Adipocyte (in vitro differentiated cells): ENCODE data around the gene ATRN.

Experiments used
- DNase-seq: peaks from one replicate; pipeline ENCODE4 v3.0.0-alpha.2; 2015; ENCODE audit warnings: low read depth
- H3K27me3 ChIP-seq: replicated peaks from 2 replicates; pipeline ENCODE4 v1.7.0; 2013; ENCODE audit warnings: mild to moderate bottlenecking, low read length, moderate library complexity; ENCODE audit not compliant: control insufficient read depth, insufficient read depth
- H3K36me3 ChIP-seq: 2 replicates; pipeline ENCODE4 v1.7.0; 2013; ENCODE audit warnings: low read length, mild to moderate bottlenecking, moderate library complexity; ENCODE audit not compliant: control insufficient read depth, insufficient read depth, severe bottlenecking
- H3K4me1 ChIP-seq: 2 replicates; pipeline ENCODE4 v1.7.0; 2013; ENCODE audit warnings: mild to moderate bottlenecking, low read length, moderate library complexity; ENCODE audit not compliant: control insufficient read depth, insufficient read depth
- H3K4me3 ChIP-seq: 2 replicates; pipeline ENCODE4 v1.7.0; 2013; ENCODE audit warnings: mild to moderate bottlenecking, low read length, moderate library complexity
- H3K9ac ChIP-seq: 2 replicates; pipeline ENCODE4 v1.7.0; 2013; ENCODE audit warnings: mild to moderate bottlenecking, low read length, moderate library complexity
- H3K9me3 ChIP-seq: 2 replicates; pipeline ENCODE4 v1.7.0; 2013; ENCODE audit warnings: mild to moderate bottlenecking, low read length, moderate library complexity; ENCODE audit not compliant: control insufficient read depth

ATRN gene

GRCh38 chr20:3652221-3652620 lies 181.4 kb downstream of the ATRN start:
- no peaks in the 10 kb centered on the region for H3K4me1 ChIP-seq
- H3K9ac ChIP-seq, result no peak overlapping the region
- H3K36me3 ChIP-seq, result peaks cover 14% of the 10 kb centered on the region
- H3K4me3 ChIP-seq, result no peak overlapping the region
- peaks cover 4% of the 10 kb centered on the region for H3K27me3 ChIP-seq
- H3K9me3 ChIP-seq, result no peaks in the 10 kb centered on the region
- DNase-seq, result no peak

- no peak for DNase-seq
- no peaks in the 10 kb centered on the region for H3K4me1 ChIP-seq
- no peak overlapping the region for H3K4me3 ChIP-seq
- no peak overlapping the region for H3K9ac ChIP-seq
- peaks cover 12% of the 10 kb centered on the region for H3K27me3 ChIP-seq
- H3K9me3 ChIP-seq, result no peaks in the 10 kb centered on the region
- H3K36me3 ChIP-seq, result peaks cover 14% of the 10 kb centered on the region
Measured at GRCh38 chr20:3652676-3653596, 182.1 kb downstream of the ATRN start.

GRCh38 chr20:3653921-3654320 lies 183.1 kb downstream of the ATRN start:
- Histone ChIP-seq H3K4me1 (no peaks in the 10 kb centered on the region), H3K36me3 (peaks cover 11% of the 10 kb centered on the region), H3K4me3 (no peak overlapping the region), H3K27me3 (peaks cover 21% of the 10 kb centered on the region), H3K9me3 (no peaks in the 10 kb centered on the region), H3K9ac (no peak overlapping the region)
- DNase-seq, result no peak

DNA sequence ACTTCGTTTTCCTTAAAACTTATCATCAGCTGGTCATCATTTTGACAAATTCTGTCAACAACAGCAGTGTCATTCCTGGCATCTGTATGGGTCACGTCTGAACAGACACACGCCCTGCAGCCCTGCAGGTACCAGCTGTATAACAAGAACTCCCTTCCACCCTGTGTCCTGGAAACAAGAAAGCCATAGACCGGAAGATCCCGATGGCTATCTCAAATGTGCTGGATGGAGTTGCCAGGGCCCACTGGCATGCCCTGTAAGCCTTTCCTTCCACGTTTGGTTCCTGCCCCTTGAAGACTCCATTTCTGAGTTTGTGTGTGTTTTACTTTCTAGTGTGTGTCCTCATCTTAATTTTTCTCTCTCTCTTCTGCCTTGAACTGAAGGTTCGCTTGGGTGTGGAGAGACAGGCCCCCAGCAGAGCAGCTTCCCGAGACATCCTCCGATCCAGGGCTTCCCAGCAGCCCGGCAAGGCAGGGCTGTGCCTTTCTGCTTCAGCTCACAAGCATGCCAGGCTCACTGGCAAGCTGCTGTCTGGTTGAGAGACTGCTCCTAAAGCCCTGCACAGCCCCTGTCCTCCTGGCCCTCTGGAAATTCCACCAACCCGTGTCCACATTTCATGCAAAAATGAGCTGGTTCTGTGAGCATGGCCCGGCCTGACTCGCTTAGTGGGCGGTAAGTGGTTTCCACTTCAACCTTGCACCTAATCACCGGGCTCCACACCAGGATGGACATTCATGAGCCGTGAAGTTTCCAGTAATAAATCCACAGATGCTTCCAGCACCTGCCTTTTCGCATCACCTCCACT lies 183.7 kb downstream of the ATRN start:
- Histone ChIP-seq H3K4me3 (no peak overlapping the region), H3K27me3 (peaks cover 27% of the 10 kb centered on the region), H3K9ac (no peak overlapping the region), H3K36me3 (peaks cover 5% of the 10 kb centered on the region), H3K9me3 (no peaks in the 10 kb centered on the region), H3K4me1 (no peaks in the 10 kb centered on the region)
- no peak for DNase-seq

- no peak overlapping the region for H3K9ac ChIP-seq
- H3K4me1 ChIP-seq, result no peaks in the 10 kb centered on the region
- DNase-seq, result no peak
- H3K27me3 ChIP-seq, result peaks cover 33% of the 10 kb centered on the region
- H3K36me3 ChIP-seq, result peaks cover 3% of the 10 kb centered on the region
- no peak overlapping the region for H3K4me3 ChIP-seq
- H3K9me3 ChIP-seq, result no peaks in the 10 kb centered on the region
Measured at GRCh38 chr20:3655131-3655405, 184.2 kb downstream of the ATRN start.

- H3K9me3 ChIP-seq, result no peaks in the 10 kb centered on the region
- peaks cover 49% of the 10 kb centered on the region for H3K27me3 ChIP-seq
- H3K9ac ChIP-seq, result no peak overlapping the region
- DNase-seq, result no peak
- H3K36me3 ChIP-seq, result no peaks in the 10 kb centered on the region
- H3K4me1 ChIP-seq, result no peaks in the 10 kb centered on the region
- H3K4me3 ChIP-seq, result no peak overlapping the region
Measured at GRCh38 chr20:3658019-3658715, 187.3 kb downstream of the ATRN start.

- Histone ChIP-seq H3K4me1 (no peaks in the 10 kb centered on the region), H3K4me3 (no peak overlapping the region), H3K9ac (no peak overlapping the region), H3K36me3 (no peaks in the 10 kb centered on the region), H3K9me3 (no peaks in the 10 kb centered on the region), H3K27me3 (peaks cover 52% of the 10 kb centered on the region)
- no peak for DNase-seq
Measured at GRCh38 chr20:3658716-3659491, 188.1 kb downstream of the ATRN start.

DNA sequence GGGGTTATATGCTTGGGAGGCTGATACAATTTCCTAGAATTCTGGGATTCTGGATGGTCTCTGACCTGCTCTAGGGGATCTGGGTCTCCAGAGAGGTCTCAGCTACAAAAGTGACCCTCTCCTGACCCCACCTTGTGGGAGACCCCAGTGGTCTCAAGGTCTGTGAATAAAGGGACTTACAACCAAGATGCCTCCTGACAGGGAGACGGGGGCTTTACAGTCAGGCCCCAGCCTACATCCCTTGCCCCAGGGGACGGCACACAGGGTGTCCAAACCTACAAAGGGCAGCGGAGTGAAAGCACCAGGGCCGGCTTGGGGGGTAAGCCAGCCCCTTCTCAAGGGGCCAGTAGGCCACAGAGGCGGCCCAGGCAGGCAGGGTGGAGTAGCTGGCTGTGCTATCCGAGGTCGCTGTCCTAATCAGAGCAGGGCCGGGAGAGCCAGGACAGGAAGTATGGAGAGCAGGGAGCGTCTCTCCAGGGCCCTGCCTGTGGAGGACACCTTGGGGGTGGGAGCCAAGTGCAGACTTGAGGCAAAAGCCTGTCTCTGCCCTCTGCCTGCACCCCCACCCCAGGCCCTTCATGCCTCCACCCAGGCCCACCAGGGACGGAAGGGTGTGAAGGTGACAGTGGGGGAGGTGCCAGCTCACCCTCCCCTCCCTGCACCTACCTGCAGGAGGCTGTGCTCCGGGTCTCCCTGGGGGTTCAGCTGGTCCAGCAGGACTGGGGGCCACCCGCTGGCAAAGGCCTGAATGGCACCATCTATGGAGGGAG lies 188.9 kb downstream of the ATRN start:
- Histone ChIP-seq H3K4me1 (no peaks in the 10 kb centered on the region), H3K27me3 (peaks cover 52% of the 10 kb centered on the region), H3K36me3 (no peaks in the 10 kb centered on the region), H3K9me3 (no peaks in the 10 kb centered on the region), H3K9ac (no peak overlapping the region), H3K4me3 (no peak overlapping the region)
- DNase-seq, result no peak

- peaks cover 49% of the 10 kb centered on the region for H3K27me3 ChIP-seq
- H3K9me3 ChIP-seq, result no peaks in the 10 kb centered on the region
- no peaks in the 10 kb centered on the region for H3K4me1 ChIP-seq
- H3K4me3 ChIP-seq, result no peak overlapping the region
- H3K9ac ChIP-seq, result no peak overlapping the region
- no peaks in the 10 kb centered on the region for H3K36me3 ChIP-seq
- DNase-seq, result no peak
Measured at GRCh38 chr20:3660262-3661059, 189.6 kb downstream of the ATRN start.
